ENCODE results near the gene RFC5. TPM values are rescaled to one million over a fixed set of nuclear protein-coding genes. Genes with fewer than 3 reads are reported as not detected.

RFC5 gene
- total and polyA plus RNA-seq, 2 of the 8 experiments (the other 6 are each of a cell fraction or from before 2014, with no cell fraction given), result 34.4 to 40.6 TPM

GRCh38 chr12:118065380-118065779 lies 48.9 kb downstream of the RFC5 start (continued):
- no peak for TF ChIP-seq CHD7 (IDR thresholded peaks at IDR 0.05; ENCODE audit: insufficient replicate concordance, low read length)
- TF ChIP-seq FOSL1 (IDR thresholded peaks at IDR 0.05; ENCODE audit: insufficient read depth, low read depth, low read length), result no peak
- TF ChIP-seq NANOG (IDR thresholded peaks at IDR 0.05; ENCODE audit: insufficient read depth, low read depth, low read length, poor library complexity, severe bottlenecking), result no peak
- no peak for TF ChIP-seq ATF3 (IDR thresholded peaks at IDR 0.05; ENCODE audit: insufficient read depth, low read depth, low read length)
- no peak for TF ChIP-seq CEBPB (IDR thresholded peaks at IDR 0.05; ENCODE audit: low read depth, low read length)
- no peak for TF ChIP-seq ZNF274 (IDR thresholded peaks at IDR 0.05; ENCODE audit: borderline replicate concordance, extremely low read depth, low read length)
- TF ChIP-seq CREB1 (IDR thresholded peaks at IDR 0.05), result no peak
- no peak for TF ChIP-seq JUND (IDR thresholded peaks at IDR 0.05; ENCODE audit: low read length)
- TF ChIP-seq MAFK (IDR thresholded peaks at IDR 0.05; ENCODE audit: low read depth, low read length), result no peak
- TF ChIP-seq SIX5 (IDR thresholded peaks at IDR 0.05; ENCODE audit: low read depth, low read length), result no peak
- TF ChIP-seq YY1 (IDR thresholded peaks at IDR 0.05; ENCODE audit: low read depth, low read length), result no peak
- TF ChIP-seq SAP30 (IDR thresholded peaks at IDR 0.05; ENCODE audit: insufficient read depth, insufficient replicate concordance, low read length), result no peak
